NCI-H1694 (cell line): ENCODE measurements around the gene SVBP.
"Not testable (repeated sequence)": the region's sequence is repeated elsewhere in the genome, so short reads cannot be mapped to it uniquely, and the experiment has no call there.

Experiments
- DNase-seq: peaks from one replicate; lab custom pipeline; 2025; lab: John Stamatoyannopoulos, UW

The SVBP gene

GRCh38 chr1:42816585-42817439 is at the start of gene SVBP, which contains the start of gene ERMAP:
SVBP (minus strand) TSS chr1:42817397; CDS start chr1:42816544, 853 bp downstream.
ERMAP (plus strand) TSS chr1:42817122; CDS start chr1:42830449, 13,327 bp downstream.
- peak; percentile 85 for DNase-seq

GRCh38 chr1:42866549-42866948 is 49.4 kb upstream of the SVBP start:
- no peak for DNase-seq

GRCh38 chr1:42861014-42861399 is 43.8 kb upstream of the SVBP start:
- DNase-seq = no peak

GRCh38 chr1:42860339-42861013 is 43.3 kb upstream of the SVBP start:
- no peak for DNase-seq

- DNase-seq = not testable (repeated sequence)
These were observed 42.2 kb upstream of the SVBP start for GRCh38 chr1:42859366-42859765.

GRCh38 chr1:42856554-42856953 is 39.4 kb upstream of the SVBP start:
- DNase-seq = not testable (repeated sequence)

- no peak for DNase-seq
These were observed 36.1 kb upstream of the SVBP start for GRCh38 chr1:42853116-42853884.

- no peak for DNase-seq
These were observed 35.4 kb upstream of the SVBP start for GRCh38 chr1:42852608-42852980.

GRCh38 chr1:42851960-42852607 is 34.9 kb upstream of the SVBP start:
- DNase-seq = no peak

GRCh38 chr1:42851420-42851819 is 34.2 kb upstream of the SVBP start:
- DNase-seq = no peak

GRCh38 chr1:42849944-42850343 is 32.7 kb upstream of the SVBP start:
- DNase-seq = no peak

- no peak for DNase-seq
These were observed 31.8 kb upstream of the SVBP start for GRCh38 chr1:42848823-42849537.

GRCh38 chr1:42847721-42848460 is 30.7 kb upstream of the SVBP start:
- DNase-seq = no peak

- DNase-seq = no peak
These were observed 30.0 kb upstream of the SVBP start for GRCh38 chr1:42847111-42847595.

GRCh38 chr1:42846257-42847110 is 29.3 kb upstream of the SVBP start, which contains the start of gene ZNF691:
ZNF691 (plus strand) TSS chr1:42846613; CDS start chr1:42849659, 3,046 bp downstream.
- DNase-seq = peak; percentile 97

- DNase-seq = no peak
These were observed 28.7 kb upstream of the SVBP start for GRCh38 chr1:42845866-42846256.

GRCh38 chr1:42845193-42845592 is 28.0 kb upstream of the SVBP start:
- no peak for DNase-seq

- no peak for DNase-seq
These were observed 27.5 kb upstream of the SVBP start for GRCh38 chr1:42844592-42845140.
